Mammary epithelial cell (primary cell): ENCODE data around the gene TBC1D2.

Experiments
- CTCF ChIP-seq, 2 donors: IDR thresholded peaks in 1 of 2; conservative IDR thresholded peaks in 1 of 2; 2 replicates each; pipeline ENCODE4 v1.5.1; 2011 to 2012; ENCODE audit warnings: inconsistent platforms in 2 of 2, low read length in 2 of 2, mild to moderate bottlenecking in 2 of 2, control low read depth in 1 of 2, low read depth in 1 of 2; ENCODE audit not compliant: insufficient read depth in 1 of 2; ENCODE audit errors: extremely low read depth in 1 of 2
- EZH2 ChIP-seq: IDR thresholded peaks from 2 replicates; pipeline ENCODE4 v1.6.1; 2012; ENCODE audit warnings: low read length, inconsistent platforms, borderline replicate concordance

GRCh38 chr9:98230789-98231188 lies 24.7 kb downstream of the TBC1D2 start:
- TF ChIP-seq EZH2 (no peak), CTCF (conservative IDR thresholded peaks at IDR 0.05 in 1 of 2, IDR thresholded peaks at IDR 0.05 in 1 of 2; ENCODE audit: extremely low read depth in 1 of 2, insufficient read depth in 1 of 2, low read depth in 1 of 2, low read length in 2 of 2) (no peak)
